HepG2 (cell line): Measurements from ENCODE around the gene XPC. TPM values are rescaled to one million over a fixed set of nuclear protein-coding genes. Genes with fewer than 3 reads are reported as not detected.

ENCODE experiments used
- AGO1 ChIP-seq: fragments of 200-400 bp; formaldehyde crosslinking; IDR thresholded peaks from 2 replicates; pipeline ENCODE4 v1.6.1; 2017; ENCODE audit warnings: mild to moderate bottlenecking, low read depth, low read length, moderate library complexity; ENCODE audit not compliant: poor library complexity, severe bottlenecking
- AKNA ChIP-seq: sonication (generic); formaldehyde crosslinking; IDR thresholded peaks from 2 replicates; pipeline ENCODE4 v1.4.0; 2020; ENCODE audit warnings: missing genetic modification reagents, borderline replicate concordance
- BRD4 ChIP-seq: sonication (generic); formaldehyde crosslinking; IDR thresholded peaks from 2 replicates; pipeline ENCODE4 v1.4.0; 2020; ENCODE audit warnings: missing genetic modification reagents
- ISL2 ChIP-seq: sonication (generic); formaldehyde crosslinking; IDR thresholded peaks from 2 replicates; pipeline ENCODE4 v1.5.0; 2020; ENCODE audit warnings: missing genetic modification reagents
- KLF13 ChIP-seq: sonication (generic); formaldehyde crosslinking; IDR thresholded peaks from 2 replicates; pipeline ENCODE4 v1.4.0; 2020; ENCODE audit warnings: mild to moderate bottlenecking, missing genetic modification reagents
- KLF16 ChIP-seq, 2 experiments: sonication (generic) in 1 of 2; formaldehyde crosslinking in 1 of 2; IDR thresholded peaks; 2 replicates each; pipeline versions ENCODE4 v1.6.1 to v1.8.0; 2016 to 2023; ENCODE audit warnings: missing genetic modification reagents in 2 of 2, missing compliant biosample characterization in 1 of 2
- KMT2A ChIP-seq: sonication (generic); formaldehyde crosslinking; IDR thresholded peaks from 2 replicates; pipeline ENCODE4 v1.4.0; 2020; ENCODE audit warnings: missing genetic modification reagents
- MAF1 ChIP-seq: sonication (generic); formaldehyde crosslinking; IDR thresholded peaks from 2 replicates; pipeline ENCODE4 v1.5.0; 2020; ENCODE audit warnings: missing genetic modification reagents, borderline replicate concordance
- PAXIP1 ChIP-seq: sonication (generic); formaldehyde crosslinking; conservative IDR thresholded peaks from 2 replicates; pipeline ENCODE4 v1.4.0; 2020; ENCODE audit warnings: mild to moderate bottlenecking, missing genetic modification reagents, moderate library complexity
- RFXAP ChIP-seq: sonication (generic); formaldehyde crosslinking; IDR thresholded peaks from 2 replicates; pipeline ENCODE4 v1.4.0; 2020; ENCODE audit warnings: missing genetic modification reagents, borderline replicate concordance
- SMC3 ChIP-seq: IDR thresholded peaks from 2 replicates; pipeline ENCODE4 v1.6.1; 2011; ENCODE audit warnings: low read length, improper control_type of control experiment
- TBX2 ChIP-seq: sonication (generic); formaldehyde crosslinking; IDR thresholded peaks from 2 replicates; pipeline ENCODE4 v1.5.0; 2020; ENCODE audit warnings: missing genetic modification reagents, mild to moderate bottlenecking, borderline replicate concordance
- TIGD3 ChIP-seq: sonication (generic); formaldehyde crosslinking; IDR thresholded peaks from 2 replicates; pipeline ENCODE4 v1.5.1; 2020; ENCODE audit warnings: mild to moderate bottlenecking, missing genetic modification reagents, borderline replicate concordance
- ZBTB21 ChIP-seq: sonication (generic); formaldehyde crosslinking; IDR thresholded peaks from 2 replicates; pipeline ENCODE4 v1.4.0; 2020; ENCODE audit warnings: missing genetic modification reagents
- ZFY ChIP-seq: sonication (generic); formaldehyde crosslinking; IDR thresholded peaks from 2 replicates; pipeline ENCODE4 v1.4.0; 2020; ENCODE audit warnings: missing genetic modification reagents
- ZNF430 ChIP-seq: sonication (generic); formaldehyde crosslinking; IDR thresholded peaks from 2 replicates; pipeline ENCODE4 v1.9.0; 2021; ENCODE audit warnings: mild to moderate bottlenecking, missing genetic modification reagents
- ZNF468 ChIP-seq: sonication (generic); formaldehyde crosslinking; IDR thresholded peaks from 2 replicates; pipeline ENCODE4 v1.8.0; 2022; ENCODE audit warnings: mild to moderate bottlenecking, moderate library complexity, missing genetic modification reagents
- ZNF720 ChIP-seq: sonication (generic); formaldehyde crosslinking; IDR thresholded peaks from 2 replicates; pipeline ENCODE4 v1.4.0; 2020; ENCODE audit warnings: missing genetic modification reagents
- ZNF740 ChIP-seq: sonication (generic); formaldehyde crosslinking; IDR thresholded peaks from 2 replicates; pipeline ENCODE4 v1.4.0; 2020; ENCODE audit warnings: missing genetic modification reagents
- polyA plus RNA-seq, 8 experiments: library from polyadenylated mRNA; depleted of rRNA in 3 of 8; stranded (reverse) in 7 of 8; unstranded in 1 of 8; fragments of >200 nt; fragmentation: Illumina TruSeq in 4 of 8; extraction: Trizol in 4 of 8; gene quantifications; 2 replicates each; pipeline versions ENCODE4 v1.2.1 to v1.2.3, GENCODE V29; 2011 to 2016; ENCODE audit warnings: low read depth in 4 of 8, missing spikeins in 1 of 8, mixed read lengths in 1 of 8; ENCODE audit not compliant: insufficient read depth in 1 of 8
- total RNA-seq, 5 experiments: library from RNA; depleted of rRNA; stranded (reverse); fragments of >200 nt; fragmentation: Illumina TruSeq; extraction: Trizol; gene quantifications; 2 replicates each; pipeline ENCODE4 v1.2.3, GENCODE V29; 2016; ENCODE audit warnings: low read depth in 1 of 5

The XPC gene
- total and polyA plus RNA-seq, 2 of the 13 experiments (the other 11 are each of a cell fraction or from before 2014, with no cell fraction given) = 9.4 to 24.1 TPM

GRCh38 chr3:14178247-14179113 is at the start of gene XPC, which contains the start of gene LSM3 (continued):
- peak; percentile 66 for TF ChIP-seq PAXIP1 (CRISPR knock-in tag)
- TF ChIP-seq AKNA (CRISPR knock-in tag) = 0 out of 2 replicates have a peak, but pooled peaks have one; percentile 33
- TF ChIP-seq KLF16 (CRISPR knock-in tag; IDR thresholded peaks at IDR 0.05) = peak in 1 of 2 experiments; percentile 79; a peak in 2 of 4 replicates
- TF ChIP-seq ZBTB21 (CRISPR knock-in tag) = peak; percentile 68; the same call in 1 of the 2 replicates
- no peak for TF ChIP-seq ZNF720 (CRISPR knock-in tag)
- no peak for TF ChIP-seq ZNF740 (CRISPR knock-in tag)
- TF ChIP-seq ZNF468 = no peak
- TF ChIP-seq TBX2 (CRISPR knock-in tag) = peak; percentile 80; the same call in 1 of the 2 replicates
- peak; percentile 64; the same call in 1 of the 2 replicates for TF ChIP-seq ZNF430 (CRISPR knock-in tag)
- TF ChIP-seq ZFY (CRISPR knock-in tag) = peak; percentile 98
- TF ChIP-seq KMT2A (CRISPR knock-in tag) = peak; percentile 93
- TF ChIP-seq ISL2 (CRISPR knock-in tag) = peak; percentile 70
- no peak; the same call in 1 of the 2 replicates for TF ChIP-seq MAF1
- no peak for TF ChIP-seq BRD4 (CRISPR knock-in tag)
- TF ChIP-seq AGO1 = no peak
- no peak for TF ChIP-seq SMC3
- TF ChIP-seq KLF13 = no peak
- TF ChIP-seq TIGD3 (CRISPR knock-in tag) = no peak
- TF ChIP-seq RFXAP (CRISPR knock-in tag) = peak; percentile 79
